HG03135 (cell line): ENCODE results near the gene RTCB.

Experiments
- ATAC-seq: cut with Tn5 transposase; IDR thresholded peaks from one replicate; pipeline ENCODE4 v1.9.1; 2021; ENCODE audit warnings: mild to moderate bottlenecking, moderate library complexity; ENCODE audit not compliant: unreplicated experiment

The RTCB gene

GRCh38 chr22:32341122-32341740 is 70.8 kb downstream of the RTCB start:
- no peak for ATAC-seq

GRCh38 chr22:32340411-32340810 is 71.6 kb downstream of the RTCB start:
- ATAC-seq, result no peak

GRCh38 chr22:32339190-32340012 is 72.6 kb downstream of the RTCB start:
- no peak for ATAC-seq

GRCh38 chr22:32338757-32339156 is 73.3 kb downstream of the RTCB start:
- no peak for ATAC-seq
